ENCODE measurements around the gene GMCL2. TPM values are rescaled to one million over a fixed set of nuclear protein-coding genes. Genes with fewer than 3 reads are reported as not detected.
A peak's percentile ranks its signal among the peaks of the same experiment; 100 is the strongest.

Gene GMCL2
- total and polyA plus RNA-seq, 7 donors = 0.01 TPM; not detected in 6

GRCh38 chr5:178205749-178206047 lies 18.5 kb upstream of the GMCL2 start:
- H3K4me1 ChIP-seq = peaks cover 0 to 28% (median 22%) of the 10 kb centered on the region in 4 donors
- H3K4me3 ChIP-seq = peak overlapping the region; percentile 71 to 99 (median 86)
- TF ChIP-seq EP300 (IDR thresholded peaks at IDR 0.05) (no peak), POLR2A (IDR thresholded peaks at IDR 0.05) (no peak), POLR2AphosphoS5 (IDR thresholded peaks at IDR 0.05) (no peak), CTCF (IDR thresholded peaks at IDR 0.05) (no peak)
- no peaks in the 10 kb centered on the region for H3K27me3 ChIP-seq
- no peak for DNase-seq
- intact Hi-C loops (cut with DNase I) = loop anchor here (2.0 to 10.0 kb wide), 3 partner anchors 27 to 1349 kb away; partner anchors contain the start of genes NHP2, PHYKPL and RUFY1
- H3K9me3 ChIP-seq = no peaks in the 10 kb centered on the region
- WGBS, 2 donors = 2 to 5% methylated on average over 5 of the region's 5 CpGs
- peaks cover 24 to 46% (median 38%) of the 10 kb centered on the region in 4 donors for H3K36me3 ChIP-seq
- H3K27ac ChIP-seq = peak overlapping the region; percentile 93 to 97 (median 96)

- intact Hi-C loops (cut with DNase I) = loop anchor here (2.0 to 10.0 kb wide), 3 partner anchors 28 to 1350 kb away; partner anchors contain the start of genes NHP2, PHYKPL and RUFY1
- no peaks in the 10 kb centered on the region for H3K27me3 ChIP-seq
- peaks cover 0 to 28% (median 22%) of the 10 kb centered on the region in 4 donors for H3K4me1 ChIP-seq
- DNase-seq = peak; percentile 90
- TF ChIP-seq EP300 (IDR thresholded peaks at IDR 0.05) = no peak
- TF ChIP-seq POLR2AphosphoS5 (IDR thresholded peaks at IDR 0.05) = peak in 3 of 4 donors; percentile 35 to 61 (median 46)
- TF ChIP-seq POLR2A (IDR thresholded peaks at IDR 0.05) = peak in 1 of 2 donors; percentile 28
- H3K9me3 ChIP-seq = no peaks in the 10 kb centered on the region
- peak overlapping the region; percentile 71 to 99 (median 86) for H3K4me3 ChIP-seq
- peak overlapping the region; percentile 93 to 97 (median 96) for H3K27ac ChIP-seq
- peaks cover 18 to 40% (median 32%) of the 10 kb centered on the region in 4 donors for H3K36me3 ChIP-seq
- 0 to 1% methylated on average over 90 of the region's 90 CpGs for WGBS, 2 donors
Observed at GRCh38 chr5:178204935-178205748, 18.0 kb upstream of the GMCL2 start.

- peak; percentile 98 for DNase-seq
- peaks cover 0 to 28% (median 22%) of the 10 kb centered on the region in 4 donors for H3K4me1 ChIP-seq
- intact Hi-C loops (cut with DNase I) = loop anchor here (2.0 to 10.0 kb wide), 2 partner anchors 28 to 1350 kb away; partner anchors contain the start of genes PHYKPL and RUFY1
- peaks cover 10 to 32% (median 25%) of the 10 kb centered on the region in 4 donors for H3K36me3 ChIP-seq
- peak within 1 kb of the TSS; percentile 71 to 99 (median 86) for H3K4me3 ChIP-seq
- TF ChIP-seq POLR2A (IDR thresholded peaks at IDR 0.05) (peak; percentile 96 to 98), EP300 (IDR thresholded peaks at IDR 0.05) (no peak), CTCF (IDR thresholded peaks at IDR 0.05) (no peak), POLR2AphosphoS5 (IDR thresholded peaks at IDR 0.05) (peak; percentile 99 to 100 (median 100))
- H3K27ac ChIP-seq = peak within 1 kb of the TSS; percentile 93 to 97 (median 96)
- H3K27me3 ChIP-seq = no peaks in the 10 kb centered on the region
- WGBS, 2 donors = 0% methylated on average over 96 of the region's 96 CpGs
- H3K9me3 ChIP-seq = no peaks in the 10 kb centered on the region
Observed at GRCh38 chr5:178204182-178204934, 17.2 kb upstream of the GMCL2 start, which contains the start of gene HNRNPAB. Gene HNRNPAB (plus strand): TSS chr5:178204533. CDS start chr5:178204838, 305 bp downstream.

GRCh38 chr5:178203670-178204181 lies 16.6 kb upstream of the GMCL2 start:
- Histone ChIP-seq H3K27ac (peak overlapping the region; percentile 93 to 97 (median 96)), H3K9me3 (no peaks in the 10 kb centered on the region), H3K4me3 (peak overlapping the region; percentile 71 to 99 (median 86)), H3K4me1 (peaks cover 0 to 28% (median 22%) of the 10 kb centered on the region in 4 donors), H3K27me3 (no peaks in the 10 kb centered on the region), H3K36me3 (peaks cover 4 to 26% (median 19%) of the 10 kb centered on the region in 4 donors)
- intact Hi-C loops (cut with DNase I) = loop anchor here (2.0 to 10.0 kb wide), 2 partner anchors 29 to 1351 kb away; partner anchors contain the start of genes PHYKPL and RUFY1
- DNase-seq = no peak
- TF ChIP-seq POLR2AphosphoS5 (IDR thresholded peaks at IDR 0.05) = no peak
- no peak for TF ChIP-seq EP300 (IDR thresholded peaks at IDR 0.05)
- TF ChIP-seq CTCF (IDR thresholded peaks at IDR 0.05) = no peak
- TF ChIP-seq POLR2A (IDR thresholded peaks at IDR 0.05) = no peak
- 14 to 25% methylated on average over 30 of the region's 30 CpGs for WGBS, 2 donors

Data from sigmoid colon (tissue), 7 donors.